B cell (primary cell): ENCODE measurements around the gene HPRT1. TPM values are rescaled to one million over a fixed set of nuclear protein-coding genes. Genes with fewer than 3 reads are reported as not detected.

Experiments
- ATAC-seq: fragments of 200-7000 bp; cut with Tn5 transposase; one replicate; pipeline ENCODE4 v1.10.0; 2021; ENCODE audit warnings: low read depth, mild to moderate bottlenecking, moderate number of reproducible peaks, moderate library complexity
- CTCF ChIA-PET: fragments of 350-600 bp; sonication (Branson Sonifier 250); formaldehyde crosslinking; loops from one replicate; lab custom pipeline; 2021; ENCODE audit warnings: antibody characterized with exemption, inconsistent platforms; lab: Charles Lee
- POLR2A ChIA-PET: fragments of 350-600 bp; sonication (Branson Sonifier 250); formaldehyde crosslinking; loops from one replicate; lab custom pipeline; 2021; ENCODE audit warnings: antibody characterized with exemption; lab: Charles Lee
- DNase-seq: peaks from one replicate; pipeline ENCODE4 v3.0.0; 2013
- H2AFZ ChIP-seq: 2 replicates; pipeline ENCODE4 v1.6.1; 2012; ENCODE audit warnings: mild to moderate bottlenecking, low read depth, low read length; ENCODE audit not compliant: insufficient read depth, poor library complexity, severe bottlenecking
- H3K27ac ChIP-seq, 2 donors: 1 replicate in 1 of 2; 2 replicates in 1 of 2; pipeline ENCODE4 v1.5.1; 2012 to 2013; ENCODE audit warnings: low read length in 2 of 2, mild to moderate bottlenecking in 2 of 2, moderate library complexity in 1 of 2
- H3K27me3 ChIP-seq, 4 experiments: fragments of 200-600 bp in 1 of 4; sonication (generic) in 1 of 4; replicated peaks in 1 of 4; 1 replicate in 2 of 4; 2 replicates in 2 of 4; pipeline versions ENCODE4 v1.6.1 to v1.7.0; 2013 to 2016; ENCODE audit warnings: low read length in 3 of 4, mild to moderate bottlenecking in 2 of 4, mixed read lengths in 1 of 4, moderate library complexity in 1 of 4; ENCODE audit not compliant: insufficient read depth in 4 of 4, control insufficient read depth in 3 of 4; ENCODE audit errors: control extremely low read depth in 1 of 4
- H3K36me3 ChIP-seq, 2 experiments: replicated peaks in 1 of 2; 1 replicate in 1 of 2; 2 replicates in 1 of 2; pipeline versions ENCODE4 v1.6.1 to v1.7.1; 2013; ENCODE audit warnings: low read length in 1 of 2; ENCODE audit not compliant: insufficient read depth in 2 of 2, control insufficient read depth in 1 of 2; ENCODE audit errors: control extremely low read depth in 1 of 2, extremely low read depth in 1 of 2
- H3K4me1 ChIP-seq, 2 donors: fragments of 200-600 bp in 1 of 2; sonication (generic) in 1 of 2; 1 replicate in 1 of 2; 2 replicates in 1 of 2; pipeline versions ENCODE4 v1.5.1 to v1.6.1; 2013 to 2017; ENCODE audit warnings: low read length in 2 of 2; ENCODE audit not compliant: control insufficient read depth in 2 of 2, insufficient read depth in 2 of 2
- H3K4me2 ChIP-seq: replicated peaks from 2 replicates; pipeline ENCODE3; 2012; ENCODE audit warnings: mild to moderate bottlenecking, low read depth, low read length; ENCODE audit not compliant: poor library complexity, severe bottlenecking
- H3K4me3 ChIP-seq, 5 experiments: fragments of 200-600 bp in 1 of 5; sonication (generic) in 1 of 5; 1 replicate in 3 of 5; 2 replicates in 2 of 5; pipeline versions ENCODE4 v1.5.1 to v1.7.0; 2011 to 2016; ENCODE audit warnings: low read length in 4 of 5, mild to moderate bottlenecking in 4 of 5, low read depth in 2 of 5, control low read depth in 1 of 5, moderate library complexity in 1 of 5; ENCODE audit not compliant: insufficient read depth in 1 of 5; ENCODE audit errors: control extremely low read depth in 1 of 5, extremely low read depth in 1 of 5
- H3K79me2 ChIP-seq: fragments of 200-600 bp; sonication (generic); one replicate; pipeline ENCODE4 v1.6.0; 2016; ENCODE audit warnings: low read length; ENCODE audit not compliant: control insufficient read depth, insufficient read depth
- H3K9ac ChIP-seq: fragments of 200-600 bp; sonication (generic); 2 replicates; pipeline ENCODE4 v1.6.1; 2017; ENCODE audit warnings: mild to moderate bottlenecking, low read length, moderate library complexity
- H3K9me3 ChIP-seq, 3 donors: one replicate each; pipeline versions ENCODE4 v1.6.1 to v1.7.1; 2013; ENCODE audit warnings: low read length in 2 of 3; ENCODE audit not compliant: control insufficient read depth in 2 of 3, insufficient read depth in 1 of 3; ENCODE audit errors: control extremely low read depth in 1 of 3
- H4K20me1 ChIP-seq: 2 replicates; pipeline ENCODE4 v1.6.0; 2012; ENCODE audit warnings: mild to moderate bottlenecking, low read length; ENCODE audit not compliant: insufficient read depth, control insufficient read depth, poor library complexity, severe bottlenecking
- H3K27ac Mint-ChIP-seq: one replicate; pipeline ENCODE4 v1.8.0; 2021; ENCODE audit warnings: mixed read lengths
- H3K27me3 Mint-ChIP-seq: one replicate; pipeline ENCODE4 v1.8.0; 2021; ENCODE audit warnings: mixed read lengths
- H3K4me1 Mint-ChIP-seq: one replicate; pipeline ENCODE4 v1.8.0; 2021; ENCODE audit warnings: mixed read lengths
- H3K4me3 Mint-ChIP-seq: one replicate; pipeline ENCODE4 v1.8.0; 2021; ENCODE audit warnings: mixed read lengths
- H3K9me3 Mint-ChIP-seq: one replicate; pipeline ENCODE4 v1.8.0; 2022; ENCODE audit warnings: mixed read lengths; ENCODE audit not compliant: insufficient read depth
- EZH2 ChIP-seq: IDR thresholded peaks from 2 replicates; pipeline ENCODE4 v1.6.1; 2012; ENCODE audit warnings: borderline replicate concordance, low read depth, mild to moderate bottlenecking, moderate library complexity, low read length; ENCODE audit not compliant: insufficient read depth, poor library complexity, severe bottlenecking
- WGBS: methylation state at CpG from one replicate; pipeline ENCODE4 v1.1.5; 2013; ENCODE audit warnings: missing lambda C conversion rate; ENCODE audit not compliant: insufficient coverage; 5-methylcytosine and 5-hydroxymethylcytosine counted together
- intact Hi-C: fragments of 100-400 bp; cut with micrococcal nuclease; formaldehyde crosslinking; loops from one replicate; pipeline ENCODE4 v1.10.0; 2022
- polyA plus RNA-seq: library from polyadenylated mRNA; depleted of rRNA; stranded (reverse); fragments of >200 nt; gene quantifications from 2 replicates; pipeline ENCODE4 v1.2.3, GENCODE V29; 2012
- total RNA-seq, 2 donors: library from RNA; stranded (reverse); fragments of 120-200 nt in 1 of 2; gene quantifications; 1 replicate in 1 of 2; 2 replicates in 1 of 2; pipeline versions ENCODE4 v1.2.3 to v1.2.4, GENCODE V29; 2013 to 2022
- TF ChIP-seq, protein P1 (sequence below): fragments of 200-600 bp; IDR thresholded peaks from one replicate; pipeline ENCODE4 v1.8.0; 2022; ENCODE audit warnings: antibody characterized with exemption, mild to moderate bottlenecking

Gene HPRT1
- total and polyA plus RNA-seq, 2 donors (not counting 1 experiment from before 2014, with no cell fraction given) = 6.6 to 19.5 TPM

GRCh38 chrX:134443020-134443419 is 16.9 kb upstream of the HPRT1 start:
- Histone ChIP-seq H3K27ac (no peak overlapping the region), H3K9ac (no peak overlapping the region), H4K20me1 (no peaks in the 10 kb centered on the region), H3K9me3 (no peaks in the 10 kb centered on the region), H2AFZ (no peak overlapping the region), H3K4me2 (no peak overlapping the region), H3K4me3 (no peak overlapping the region), H3K36me3 (no peaks in the 10 kb centered on the region), H3K27me3 (no peaks in the 10 kb centered on the region), H3K4me1 (no peaks in the 10 kb centered on the region), H3K79me2 (no peaks in the 10 kb centered on the region)
- no peak for TF ChIP-seq EZH2
- TF ChIP-seq, protein P1, sequence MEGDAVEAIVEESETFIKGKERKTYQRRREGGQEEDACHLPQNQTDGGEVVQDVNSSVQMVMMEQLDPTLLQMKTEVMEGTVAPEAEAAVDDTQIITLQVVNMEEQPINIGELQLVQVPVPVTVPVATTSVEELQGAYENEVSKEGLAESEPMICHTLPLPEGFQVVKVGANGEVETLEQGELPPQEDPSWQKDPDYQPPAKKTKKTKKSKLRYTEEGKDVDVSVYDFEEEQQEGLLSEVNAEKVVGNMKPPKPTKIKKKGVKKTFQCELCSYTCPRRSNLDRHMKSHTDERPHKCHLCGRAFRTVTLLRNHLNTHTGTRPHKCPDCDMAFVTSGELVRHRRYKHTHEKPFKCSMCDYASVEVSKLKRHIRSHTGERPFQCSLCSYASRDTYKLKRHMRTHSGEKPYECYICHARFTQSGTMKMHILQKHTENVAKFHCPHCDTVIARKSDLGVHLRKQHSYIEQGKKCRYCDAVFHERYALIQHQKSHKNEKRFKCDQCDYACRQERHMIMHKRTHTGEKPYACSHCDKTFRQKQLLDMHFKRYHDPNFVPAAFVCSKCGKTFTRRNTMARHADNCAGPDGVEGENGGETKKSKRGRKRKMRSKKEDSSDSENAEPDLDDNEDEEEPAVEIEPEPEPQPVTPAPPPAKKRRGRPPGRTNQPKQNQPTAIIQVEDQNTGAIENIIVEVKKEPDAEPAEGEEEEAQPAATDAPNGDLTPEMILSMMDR = no peak
- ChIA-PET POLR2A (no interaction called here), CTCF (no interaction called here)
- Mint-ChIP-seq H3K4me3 (no peak overlapping the region), H3K9me3 (no peaks in the 10 kb centered on the region), H3K27me3 (no peaks in the 10 kb centered on the region), H3K4me1 (peaks cover 2% of the 10 kb centered on the region), H3K27ac (no peak overlapping the region)
- DNase-seq (no peak), ATAC-seq (no peak)
- intact Hi-C loops = no loop called here
- no CpG with 5 or more reads among the region's 2 CpGs for WGBS

GRCh38 chrX:134443461-134443860 is 16.5 kb upstream of the HPRT1 start:
- TF ChIP-seq, protein P1 = no peak
- no peak for TF ChIP-seq EZH2
- Histone ChIP-seq H4K20me1 (no peaks in the 10 kb centered on the region), H3K9me3 (no peaks in the 10 kb centered on the region), H3K27me3 (no peaks in the 10 kb centered on the region), H2AFZ (no peak overlapping the region), H3K9ac (no peak overlapping the region), H3K4me1 (no peaks in the 10 kb centered on the region), H3K27ac (no peak overlapping the region), H3K79me2 (no peaks in the 10 kb centered on the region), H3K36me3 (no peaks in the 10 kb centered on the region), H3K4me2 (no peak overlapping the region), H3K4me3 (no peak overlapping the region)
- DNase-seq (no peak), ATAC-seq (no peak)
- no peak overlapping the region for H3K4me3 Mint-ChIP-seq
- ChIA-PET POLR2A (no interaction called here), CTCF (no interaction called here)
- peaks cover 2% of the 10 kb centered on the region for H3K4me1 Mint-ChIP-seq
- no peak overlapping the region for H3K27ac Mint-ChIP-seq
- 100% methylated on average over 1 of the region's 2 CpGs for WGBS
- no peaks in the 10 kb centered on the region for H3K27me3 Mint-ChIP-seq
- intact Hi-C loops = no loop called here
- H3K9me3 Mint-ChIP-seq = no peaks in the 10 kb centered on the region
